K562 (cell line): ENCODE data around the gene PNKD. TPM values are rescaled to one million over a fixed set of nuclear protein-coding genes. Genes with fewer than 3 reads are reported as not detected.

Source experiments
- CBFB ChIP-seq: sonication (generic); formaldehyde crosslinking; IDR thresholded peaks from 2 replicates; pipeline ENCODE4 v1.4.0; 2020; ENCODE audit warnings: mild to moderate bottlenecking, missing genetic modification reagents
- CREB1 ChIP-seq, 2 experiments: sonication (generic) in 1 of 2; formaldehyde crosslinking in 1 of 2; IDR thresholded peaks; 2 replicates each; pipeline versions ENCODE4 v1.6.1 to v1.8.0; 2012 to 2022; ENCODE audit warnings: inconsistent platforms in 1 of 2, mild to moderate bottlenecking in 1 of 2, missing genetic modification reagents in 1 of 2, moderate library complexity in 1 of 2
- E2F4 ChIP-seq: sonication (generic); formaldehyde crosslinking; IDR thresholded peaks from 2 replicates; pipeline ENCODE4 v1.8.0; 2022; ENCODE audit warnings: mild to moderate bottlenecking, low read depth, missing genetic modification reagents
- EHMT2 ChIP-seq: fragments of 450-650 bp; IDR thresholded peaks from 2 replicates; pipeline ENCODE4 v1.6.1; 2018; ENCODE audit warnings: antibody characterized with exemption
- ELK3 ChIP-seq: fragments of 450-650 bp; formaldehyde crosslinking; IDR thresholded peaks from 2 replicates; pipeline ENCODE4 v1.4.0; 2020; ENCODE audit warnings: mild to moderate bottlenecking
- GTF3C2 ChIP-seq: IDR thresholded peaks from 3 replicates; pipeline ENCODE4 v1.6.1; 2011; ENCODE audit warnings: borderline replicate concordance, mild to moderate bottlenecking, moderate library complexity; ENCODE audit not compliant: insufficient read length; ENCODE audit errors: extremely low read depth
- HCFC1 ChIP-seq: IDR thresholded peaks from 2 replicates; pipeline ENCODE4 v1.6.1; 2012; ENCODE audit warnings: low read depth, low read length, improper control_type of control experiment
- L3MBTL2 ChIP-seq: fragments of 450-650 bp; IDR thresholded peaks from 2 replicates; pipeline ENCODE4 v1.6.1; 2016; ENCODE audit warnings: mild to moderate bottlenecking, moderate library complexity
- MIER1 ChIP-seq: fragments of 450-650 bp; IDR thresholded peaks from 2 replicates; pipeline ENCODE4 v1.6.1; 2016; ENCODE audit warnings: antibody characterized with exemption, mild to moderate bottlenecking, low read depth
- NR3C1 ChIP-seq: sonication (generic); formaldehyde crosslinking; IDR thresholded peaks from 2 replicates; pipeline ENCODE4 v1.8.1; 2022; ENCODE audit warnings: missing genetic modification reagents
- PHTF2 ChIP-seq: fragments of 250-450 bp; sonication (Bioruptor Pico); IDR thresholded peaks from 2 replicates; pipeline ENCODE4 v1.5.0; 2021; ENCODE audit warnings: mild to moderate bottlenecking
- PML ChIP-seq: IDR thresholded peaks from 2 replicates; pipeline ENCODE4 v1.6.1; 2012; ENCODE audit warnings: low read length, inconsistent platforms
- POLR2AphosphoS2 ChIP-seq: IDR thresholded peaks from 2 replicates; pipeline ENCODE4 v1.6.1; 2012; ENCODE audit warnings: low read length, improper control_type of control experiment
- PRMT5 ChIP-seq: sonication (generic); formaldehyde crosslinking; IDR thresholded peaks from 2 replicates; pipeline ENCODE4 v1.5.0; 2020; ENCODE audit warnings: missing genetic modification reagents
- RBM34 ChIP-seq: fragments of 200-400 bp; formaldehyde crosslinking; IDR thresholded peaks from 2 replicates; pipeline ENCODE4 v1.6.1; 2018; ENCODE audit warnings: low read length, borderline replicate concordance; ENCODE audit not compliant: insufficient read depth
- SNRNP70 ChIP-seq: fragments of 200-400 bp; formaldehyde crosslinking; optimal IDR thresholded peaks from 2 replicates; pipeline ENCODE3; 2017; ENCODE audit warnings: low read depth, low read length
- TAF7 ChIP-seq: fragments of 450-650 bp; IDR thresholded peaks from 2 replicates; pipeline ENCODE4 v1.6.1; 2016; ENCODE audit warnings: missing genetic modification characterization, missing compliant biosample characterization
- TEAD1 ChIP-seq, 2 experiments: fragments of 450-650 bp in 1 of 2; sonication (generic) in 1 of 2; formaldehyde crosslinking; IDR thresholded peaks; 2 replicates each; pipeline versions ENCODE4 v1.4.0 to v1.8.0; 2020 to 2022; ENCODE audit warnings: mild to moderate bottlenecking in 2 of 2, missing genetic modification reagents in 1 of 2
- XRCC4 ChIP-seq: IDR thresholded peaks from one replicate; pipeline ENCODE4 v1.6.1; 2011; ENCODE audit not compliant: insufficient read depth, insufficient read length; ENCODE audit errors: extremely low read depth
- XRCC5 ChIP-seq: fragments of 200-400 bp; formaldehyde crosslinking; IDR thresholded peaks from 2 replicates; pipeline ENCODE4 v1.6.1; 2017; ENCODE audit warnings: low read depth, mild to moderate bottlenecking, low read length
- ZBTB9 ChIP-seq: fragments of 450-650 bp; formaldehyde crosslinking; IDR thresholded peaks from 2 replicates; pipeline ENCODE4 v1.4.0; 2020; ENCODE audit warnings: mild to moderate bottlenecking, moderate library complexity
- ZC3H11A ChIP-seq: IDR thresholded peaks from 2 replicates; pipeline ENCODE4 v1.6.1; 2012; ENCODE audit warnings: low read depth, low read length, improper control_type of control experiment
- ZNF174 ChIP-seq: fragments of 250-450 bp; sonication (Bioruptor Pico); IDR thresholded peaks from 2 replicates; pipeline ENCODE4 v1.4.0; 2020; ENCODE audit warnings: mild to moderate bottlenecking
- ZNF707 ChIP-seq: fragments of 250-450 bp; sonication (Bioruptor Pico); conservative IDR thresholded peaks from 2 replicates; pipeline ENCODE4 v1.8.0; 2022; ENCODE audit warnings: inconsistent platforms, mild to moderate bottlenecking, moderate library complexity
- ZNF785 ChIP-seq: fragments of 250-450 bp; sonication (Bioruptor Pico); IDR thresholded peaks from 2 replicates; pipeline ENCODE4 v1.4.0; 2020; ENCODE audit warnings: mild to moderate bottlenecking
- polyA plus RNA-seq, 8 experiments: library from polyadenylated mRNA; depleted of rRNA in 4 of 8; stranded (reverse) in 5 of 8; unstranded in 3 of 8; fragments of >200 nt; fragmentation: Nextera tagmentation in 2 of 8; fragmentation: Illumina TruSeq in 1 of 8; extraction: Ambion mirVana in 2 of 8; extraction: Trizol in 1 of 8; gene quantifications; 2 replicates each; pipeline versions ENCODE4 v1.2.1 to v1.2.3, GENCODE V29; 2011 to 2014; ENCODE audit warnings: inconsistent platforms in 1 of 8, missing spikeins in 1 of 8
- total RNA-seq, 7 experiments: library from RNA; depleted of rRNA in 6 of 7; stranded (reverse); fragments of >200 nt in 6 of 7; fragmentation: Illumina TruSeq in 2 of 7; extraction: Trizol in 2 of 7; gene quantifications; 2 replicates each; pipeline versions ENCODE4 v1.2.1 to v1.2.3, GENCODE V29; 2011 to 2021; ENCODE audit warnings: low replicate concordance in 1 of 7

PNKD gene
- total and polyA plus RNA-seq, 9 of the 15 experiments (the other 6 are each of a cell fraction or from before 2014, with no cell fraction given), result 26.0 to 105 (median 60.1) TPM

- no peak for TF ChIP-seq ZBTB9 (CRISPR knock-in tag)
- peak; percentile 38; the same call in 1 of the 2 replicates for TF ChIP-seq CBFB (CRISPR knock-in tag)
- TF ChIP-seq PML, result no peak
- no peak for TF ChIP-seq PRMT5 (CRISPR knock-in tag)
- no peak for TF ChIP-seq XRCC5
- TF ChIP-seq GTF3C2, result no peak
- no peak for TF ChIP-seq TEAD1 (CRISPR knock-in tag; IDR thresholded peaks at IDR 0.05)
- TF ChIP-seq CREB1 (IDR thresholded peaks at IDR 0.05), result no peak
- no peak for TF ChIP-seq CREB1 (CRISPR knock-in tag; IDR thresholded peaks at IDR 0.05)
- no peak for TF ChIP-seq PHTF2 (CRISPR knock-in tag)
- TF ChIP-seq XRCC4, result no peak
- TF ChIP-seq RBM34, result no peak
- TF ChIP-seq NR3C1 (CRISPR knock-in tag), result no peak
- no peak for TF ChIP-seq HCFC1
- no peak for TF ChIP-seq L3MBTL2
- no peak for TF ChIP-seq ZNF707 (CRISPR knock-in tag)
- no peak for TF ChIP-seq ZNF174 (CRISPR knock-in tag)
- TF ChIP-seq POLR2AphosphoS2, result no peak
- TF ChIP-seq ZC3H11A, result no peak
- TF ChIP-seq ELK3 (CRISPR knock-in tag), result no peak
- no peak for TF ChIP-seq ZNF785 (CRISPR knock-in tag)
- TF ChIP-seq E2F4 (CRISPR knock-in tag), result no peak
- TF ChIP-seq MIER1, result no peak
- TF ChIP-seq TAF7 (tag), result no peak
- no peak for TF ChIP-seq SNRNP70
- TF ChIP-seq EHMT2, result no peak
These were observed 123.5 kb downstream of the PNKD start (continued) for GRCh38 chr2:218393750-218394290.
